ENCODE measurements around the gene CALHM1.
A peak's percentile ranks its signal among the peaks of the same experiment; 100 is the strongest.
"Not testable (repeated sequence)": the region's sequence is repeated elsewhere in the genome, so short reads cannot be mapped to it uniquely, and the experiment has no call there.

The CALHM1 gene

GRCh38 chr10:103423748-103424147, 35.0 kb downstream of the CALHM1 start:
- no peak overlapping the region for H3K27ac ChIP-seq
- no peak for TF ChIP-seq CTCF (conservative IDR thresholded peaks at IDR 0.05)

- H3K27ac ChIP-seq: no peak overlapping the region
- no peak for TF ChIP-seq CTCF (conservative IDR thresholded peaks at IDR 0.05)
Observed at GRCh38 chr10:103419101-103419500, 39.6 kb downstream of the CALHM1 start.

- no peak for TF ChIP-seq CTCF (conservative IDR thresholded peaks at IDR 0.05)
- no peak overlapping the region for H3K27ac ChIP-seq
Observed at GRCh38 chr10:103417601-103418000, 41.1 kb downstream of the CALHM1 start.

- peak; percentile 36; the same call in 1 of the 2 replicates for TF ChIP-seq CTCF (conservative IDR thresholded peaks at IDR 0.05)
- H3K27ac ChIP-seq: not testable (repeated sequence)
Observed at GRCh38 chr10:103417148-103417469, 41.6 kb downstream of the CALHM1 start.

GRCh38 chr10:103416436-103417147, 42.1 kb downstream of the CALHM1 start:
- H3K27ac ChIP-seq: no peak overlapping the region
- TF ChIP-seq CTCF (conservative IDR thresholded peaks at IDR 0.05): peak; percentile 76

- H3K27ac ChIP-seq: no peak overlapping the region
Observed at GRCh38 chr10:103415581-103415980, 43.1 kb downstream of the CALHM1 start.

GRCh38 chr10:103413564-103413963, 45.1 kb downstream of the CALHM1 start:
- no peak overlapping the region for H3K27ac ChIP-seq
- no peak for TF ChIP-seq CTCF (conservative IDR thresholded peaks at IDR 0.05)

More at GRCh38 chr10:103415581-103415980, 43.1 kb downstream of the CALHM1 start:
- TF ChIP-seq CTCF (conservative IDR thresholded peaks at IDR 0.05): no peak

Measured in VCaP (cell line).